GM21526 (cell line): ENCODE data around the gene FAM193B.

Source experiments
- ATAC-seq: cut with Tn5 transposase; IDR thresholded peaks from one replicate; pipeline ENCODE4 v1.9.1; 2021; ENCODE audit warnings: moderate library complexity; ENCODE audit not compliant: unreplicated experiment, low FRiP score

FAM193B gene

DNA sequence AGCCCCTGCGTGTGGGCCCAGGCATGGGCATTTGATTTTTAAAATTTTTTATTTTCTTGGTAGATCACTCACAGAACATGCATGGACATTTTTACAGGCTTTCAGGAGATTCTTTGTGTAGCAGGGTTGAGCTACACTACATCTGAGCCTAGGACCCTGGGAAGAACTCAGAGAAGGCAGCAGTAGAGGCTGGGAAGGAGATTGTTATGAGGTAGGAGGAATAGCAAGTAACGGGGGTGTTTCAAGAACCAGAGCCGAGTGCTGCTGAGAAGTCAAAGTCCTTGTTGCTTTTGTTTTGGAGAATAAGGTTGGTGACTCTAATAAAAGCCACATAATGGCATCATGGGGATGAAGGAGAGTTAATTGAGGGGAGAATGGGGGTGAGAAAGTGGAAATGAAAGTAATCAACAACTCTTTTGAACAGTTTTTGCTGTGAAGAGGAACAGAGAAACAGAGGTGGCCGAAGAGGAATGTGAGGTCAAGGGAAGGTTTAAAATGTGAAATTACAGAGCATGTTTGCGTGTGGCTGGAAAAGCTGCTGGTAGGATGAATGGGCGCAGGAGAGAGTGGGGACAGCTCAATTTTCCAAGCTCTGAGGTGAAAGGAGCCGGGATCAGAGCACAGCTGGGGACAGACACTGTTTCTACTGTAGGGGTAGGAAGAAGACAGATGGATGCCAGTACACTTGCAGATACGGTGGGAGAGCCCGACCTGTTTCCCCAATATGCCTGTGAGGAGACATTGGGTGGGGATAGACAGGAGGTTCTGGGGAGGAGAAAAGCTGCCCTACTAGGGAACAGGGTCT is 52.3 kb downstream of the FAM193B start:
- no peak for ATAC-seq

- ATAC-seq, result no peak
These were observed 53.5 kb downstream of the FAM193B start for GRCh38 chr5:177500685-177501522.

GRCh38 chr5:177499842-177500241 is 54.5 kb downstream of the FAM193B start:
- no peak for ATAC-seq

- no peak for ATAC-seq
These were observed 56.2 kb downstream of the FAM193B start for GRCh38 chr5:177498013-177498787.

- peak; percentile 65 for ATAC-seq
These were observed 56.9 kb downstream of the FAM193B start, which contains the start of gene PDLIM7 for GRCh38 chr5:177497292-177498012. PDLIM7 (minus strand) TSS chr5:177497604; CDS start chr5:177496512, 1,092 bp downstream.

- ATAC-seq, result no peak
These were observed 57.6 kb downstream of the FAM193B start for GRCh38 chr5:177496727-177497291.

DNA sequence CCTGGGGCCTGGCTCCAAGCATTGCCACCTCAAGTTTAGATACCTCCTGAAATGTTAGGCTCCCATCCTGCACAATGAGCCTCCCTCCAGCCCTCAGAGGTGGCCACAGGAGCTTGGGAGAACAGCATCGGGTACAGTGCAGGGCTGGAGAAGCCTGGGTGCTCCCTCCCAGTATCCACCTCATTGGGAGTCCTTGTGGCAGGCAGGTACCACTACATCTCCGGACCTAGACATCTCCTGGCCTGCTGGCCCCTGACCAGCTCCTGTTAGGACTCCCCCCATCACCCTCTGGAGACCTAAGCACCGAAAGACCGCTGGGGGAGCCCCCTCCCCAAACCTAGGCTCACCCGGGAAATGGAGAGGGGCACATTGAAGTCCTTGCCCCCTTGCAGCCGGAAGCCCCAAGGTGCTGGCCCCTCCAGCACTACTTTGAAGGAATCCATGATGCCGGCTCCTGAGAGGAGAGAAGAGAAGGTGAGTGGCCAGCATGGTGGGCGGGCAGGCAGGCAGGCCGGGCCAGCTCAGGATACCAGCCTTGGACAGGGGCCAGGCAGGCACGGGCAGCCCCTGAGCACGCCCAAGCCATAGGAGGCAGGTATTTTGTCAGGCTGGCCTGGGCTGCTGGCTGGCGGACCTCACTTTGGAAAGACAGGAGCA is 58.2 kb downstream of the FAM193B start:
- ATAC-seq, result no peak

GRCh38 chr5:177495243-177496060 is 58.9 kb downstream of the FAM193B start:
- ATAC-seq, result no peak

- ATAC-seq, result no peak
These were observed 59.8 kb downstream of the FAM193B start for GRCh38 chr5:177494346-177495195.

DNA sequence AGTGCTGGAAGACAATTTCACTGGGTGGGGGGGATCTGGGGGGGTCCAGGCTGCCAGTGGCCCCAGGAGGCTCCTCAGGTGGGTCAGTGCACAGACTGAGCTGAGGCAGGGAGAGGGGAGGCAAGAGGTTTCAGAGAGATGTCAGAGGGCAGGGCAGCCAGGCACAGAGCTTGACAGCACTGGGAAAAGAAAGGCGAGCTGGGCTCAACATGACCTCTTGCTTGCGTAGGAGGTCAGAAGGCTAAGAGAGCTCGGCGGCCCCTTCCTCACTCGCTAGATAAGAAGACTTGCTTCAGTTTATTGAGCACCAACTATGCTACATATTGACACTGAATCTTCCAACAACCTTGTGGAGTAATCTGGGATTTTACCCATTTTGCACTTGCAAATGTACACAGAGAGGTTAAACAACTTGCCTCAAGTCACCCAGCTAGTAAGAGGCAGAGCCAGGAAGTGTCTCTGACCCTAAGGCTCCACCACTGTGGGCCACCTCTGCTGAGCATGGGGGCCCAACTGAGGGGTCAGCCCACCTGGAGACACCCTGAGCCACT is 60.5 kb downstream of the FAM193B start:
- no peak for ATAC-seq

GRCh38 chr5:177492841-177493240 is 61.5 kb downstream of the FAM193B start:
- ATAC-seq, result no peak

DNA sequence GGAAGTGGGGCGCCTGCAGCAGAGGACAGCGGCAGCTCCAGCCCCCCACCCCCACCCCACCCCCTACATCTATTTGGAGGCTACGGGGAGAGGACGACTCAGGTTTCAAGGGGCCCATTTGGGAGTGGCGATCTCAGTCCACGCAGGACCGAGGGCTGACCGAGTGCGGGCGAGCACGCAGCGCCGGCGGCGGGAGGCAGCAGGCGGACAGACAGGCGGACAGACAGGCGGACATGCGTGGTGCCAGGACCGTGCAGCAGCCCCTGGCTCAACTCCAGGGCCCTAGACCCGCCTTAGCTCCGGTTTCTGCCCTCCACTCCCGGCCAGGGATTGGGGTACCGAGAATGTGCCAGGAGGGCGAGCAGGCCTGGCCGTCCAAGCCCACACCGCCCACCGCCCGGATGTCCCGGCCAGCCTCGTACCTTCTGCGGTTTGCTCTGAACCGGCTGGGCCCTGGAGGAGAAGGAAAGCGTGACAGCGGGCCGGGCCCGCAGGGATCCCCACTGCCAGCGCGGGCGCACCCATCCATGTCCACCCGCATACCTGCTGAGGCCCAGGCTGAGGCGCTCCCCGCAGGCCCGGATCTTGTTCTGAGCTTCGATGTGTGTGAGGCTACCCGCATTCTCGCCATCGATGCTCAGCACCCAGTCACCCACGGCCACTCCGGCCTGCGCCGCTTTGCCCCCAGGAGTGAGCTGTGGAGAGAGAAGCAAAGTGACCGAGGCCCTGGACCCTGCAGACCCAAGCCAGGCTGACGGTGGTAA is 62.2 kb downstream of the FAM193B start:
- no peak for ATAC-seq

GRCh38 chr5:177491429-177491945 is 62.9 kb downstream of the FAM193B start:
- ATAC-seq, result no peak

DNA sequence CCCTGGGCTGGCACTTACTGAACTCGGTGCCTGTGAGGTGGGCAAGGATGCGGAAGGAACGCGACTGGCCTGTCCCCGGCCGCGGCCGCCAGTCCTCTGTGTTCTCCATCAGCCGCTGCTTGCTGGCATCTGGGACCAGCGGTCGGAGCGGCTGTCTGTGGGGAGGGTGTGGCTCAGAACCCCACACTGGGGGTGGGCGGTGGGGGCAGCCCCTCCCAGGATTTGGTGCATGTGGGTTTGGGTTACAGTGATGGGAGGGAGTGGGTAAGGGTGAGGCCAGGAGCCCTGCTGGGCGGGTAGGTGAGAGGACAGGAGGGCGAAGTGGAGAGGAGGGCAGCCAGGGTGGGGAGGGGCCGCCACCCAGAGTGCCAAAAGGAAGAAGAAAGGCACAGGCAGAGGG is 63.4 kb downstream of the FAM193B start:
- no peak for ATAC-seq

GRCh38 chr5:177490311-177490991 is 63.9 kb downstream of the FAM193B start:
- ATAC-seq, result no peak
